Nucleus accumbens (tissue), 56 donors: ENCODE measurements around the gene CDH5.
"Not testable (repeated sequence)": the region's sequence is repeated elsewhere in the genome, so short reads cannot be mapped to it uniquely, and the experiment has no call there.

Experiments
- DNase-seq, 56 donors: peaks; one replicate each; lab custom pipeline; 2025; lab: John Stamatoyannopoulos, UW

CDH5 gene

DNA sequence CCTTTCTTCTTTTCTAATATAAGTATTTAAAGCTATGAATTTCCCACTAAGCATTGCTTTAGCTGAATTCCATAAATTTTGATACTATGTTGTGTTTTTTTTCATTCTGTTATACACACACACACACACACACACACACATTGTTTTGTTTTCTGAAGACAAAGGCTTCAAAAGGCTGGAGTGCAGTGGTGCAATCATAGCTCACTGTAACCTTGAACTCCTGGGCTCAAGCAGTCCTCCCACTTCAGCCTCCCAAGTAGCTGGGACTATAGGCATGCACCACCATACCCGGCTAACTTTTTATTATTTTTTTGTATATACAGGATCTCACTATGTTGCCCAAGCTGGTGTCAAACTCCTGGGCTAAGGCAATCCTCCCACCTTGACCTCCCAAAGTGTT is 86.7 kb downstream of the CDH5 start:
- DNase-seq: not testable (repeated sequence)
